GM21825 (cell line): ENCODE results near the gene RBM33.
"Not testable (repeated sequence)": the region's sequence is repeated elsewhere in the genome, so short reads cannot be mapped to it uniquely, and the experiment has no call there.

Source experiments
- ATAC-seq: cut with Tn5 transposase; IDR thresholded peaks from one replicate; pipeline ENCODE4 v1.9.1; 2021; ENCODE audit warnings: mild to moderate bottlenecking, moderate library complexity; ENCODE audit not compliant: unreplicated experiment

The RBM33 gene

GRCh38 chr7:155644178-155644970 is at the start of gene RBM33:
Gene RBM33 (plus strand): TSS chr7:155644661. CDS start chr7:155644877, 216 bp downstream.
- peak; percentile 67 for ATAC-seq

GRCh38 chr7:155594961-155595366 is 49.5 kb upstream of the RBM33 start:
- ATAC-seq, result no peak

GRCh38 chr7:155597753-155598140 is 46.7 kb upstream of the RBM33 start:
- ATAC-seq, result no peak

GRCh38 chr7:155598810-155599210 is 45.7 kb upstream of the RBM33 start:
- peak; percentile 78 for ATAC-seq

GRCh38 chr7:155602156-155602555 is 42.3 kb upstream of the RBM33 start:
- ATAC-seq, result no peak

- ATAC-seq, result no peak
Observed at GRCh38 chr7:155602750-155603149, 41.7 kb upstream of the RBM33 start.

GRCh38 chr7:155603205-155603857 is 41.1 kb upstream of the RBM33 start:
- no peak for ATAC-seq

GRCh38 chr7:155603858-155604503 is 40.5 kb upstream of the RBM33 start:
- no peak for ATAC-seq

- no peak for ATAC-seq
Observed at GRCh38 chr7:155604504-155604997, 39.9 kb upstream of the RBM33 start.

GRCh38 chr7:155609185-155609584 is 35.3 kb upstream of the RBM33 start:
- ATAC-seq, result no peak

GRCh38 chr7:155610633-155611193 is 33.7 kb upstream of the RBM33 start:
- ATAC-seq, result no peak

GRCh38 chr7:155611808-155612447 is 32.5 kb upstream of the RBM33 start:
- ATAC-seq, result no peak

GRCh38 chr7:155612658-155613057 is 31.8 kb upstream of the RBM33 start:
- no peak for ATAC-seq

- not testable (repeated sequence) for ATAC-seq
Observed at GRCh38 chr7:155615085-155615484, 29.4 kb upstream of the RBM33 start.

- no peak for ATAC-seq
Observed at GRCh38 chr7:155618708-155619633, 25.5 kb upstream of the RBM33 start.

- ATAC-seq, result no peak
Observed at GRCh38 chr7:155619634-155620271, 24.7 kb upstream of the RBM33 start.

- no peak for ATAC-seq
Observed at GRCh38 chr7:155620497-155620896, 24.0 kb upstream of the RBM33 start.

GRCh38 chr7:155621418-155621980 is 23.0 kb upstream of the RBM33 start:
- ATAC-seq, result no peak

- no peak for ATAC-seq
Observed at GRCh38 chr7:155624412-155624811, 20.0 kb upstream of the RBM33 start.
